HG03060 (cell line): Measurements from ENCODE around the gene GRM4.

Experiments
- ATAC-seq: cut with Tn5 transposase; IDR thresholded peaks from one replicate; pipeline ENCODE4 v1.9.1; 2021; ENCODE audit warnings: low read depth, moderate number of reproducible peaks; ENCODE audit not compliant: unreplicated experiment

GRM4 gene

DNA sequence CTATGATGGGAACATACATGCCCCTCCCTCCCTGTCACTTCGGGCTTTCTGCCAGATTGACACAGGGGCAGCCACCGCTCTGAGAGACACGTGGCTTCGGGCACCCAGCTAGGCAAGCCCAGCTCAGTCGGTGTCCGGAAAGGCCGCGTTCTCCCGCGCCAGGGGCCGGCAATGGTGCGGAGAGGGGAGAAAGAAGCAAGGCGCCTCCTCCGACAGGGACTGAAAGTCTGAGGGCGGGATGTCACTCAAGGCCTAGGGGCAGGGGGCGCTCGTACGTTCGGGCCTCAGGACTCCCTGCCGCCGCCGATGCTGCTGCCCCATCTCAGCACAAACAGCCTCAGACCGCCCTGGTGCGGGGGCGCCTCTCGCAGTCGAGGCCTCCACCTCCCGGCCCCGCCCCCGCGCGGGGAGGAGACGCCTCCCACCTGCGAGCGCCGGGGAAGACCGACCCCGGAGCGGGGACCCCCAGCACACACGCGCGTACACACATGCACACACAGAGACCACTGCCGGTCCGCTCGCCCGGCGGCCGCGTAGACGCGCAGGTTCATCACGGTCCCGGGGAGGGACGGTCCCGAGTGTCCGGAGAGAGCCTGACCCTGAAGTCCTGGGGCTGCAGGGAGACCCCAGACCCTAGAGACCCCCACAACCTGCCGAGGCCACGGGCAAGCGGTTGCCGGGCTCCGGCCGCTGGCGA is 1.9 kb downstream of the GRM4 start:
- no peak for ATAC-seq

DNA sequence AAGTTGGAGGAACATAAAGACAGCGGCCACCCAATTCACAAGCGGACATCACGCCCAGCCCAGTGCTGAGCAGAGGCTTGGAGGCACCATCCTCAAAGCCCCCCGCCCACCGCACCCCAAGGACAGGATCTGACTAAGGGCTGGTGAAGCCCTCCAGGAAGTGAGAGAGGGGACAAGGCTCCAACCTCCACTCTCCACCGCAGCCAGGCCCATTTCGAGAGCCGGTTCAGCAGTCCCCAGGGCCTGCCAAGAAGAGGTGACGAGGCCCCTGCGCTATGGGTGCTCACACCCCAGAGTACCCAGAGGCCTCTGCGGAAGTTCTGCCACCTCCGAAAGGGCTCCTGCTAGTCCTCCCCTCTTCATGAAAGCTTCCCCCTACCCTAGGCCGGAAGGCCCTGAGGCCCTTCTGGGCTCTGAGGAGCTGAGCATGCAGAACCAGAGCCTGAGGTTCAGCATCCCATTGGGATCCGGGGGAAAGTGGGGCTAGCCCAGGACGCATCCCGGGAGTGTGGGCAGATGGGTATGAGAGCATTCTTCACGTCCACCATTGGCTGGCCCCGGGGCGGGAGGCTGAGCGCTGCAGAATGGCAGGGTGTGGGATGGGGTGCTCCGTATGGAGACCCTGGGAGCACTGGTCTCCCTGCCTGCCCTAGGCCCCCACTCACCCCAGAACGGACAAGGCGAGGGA is 2.5 kb downstream of the GRM4 start:
- no peak for ATAC-seq

GRCh38 chr6:34142061-34142998 is 3.6 kb downstream of the GRM4 start:
- ATAC-seq: no peak

DNA sequence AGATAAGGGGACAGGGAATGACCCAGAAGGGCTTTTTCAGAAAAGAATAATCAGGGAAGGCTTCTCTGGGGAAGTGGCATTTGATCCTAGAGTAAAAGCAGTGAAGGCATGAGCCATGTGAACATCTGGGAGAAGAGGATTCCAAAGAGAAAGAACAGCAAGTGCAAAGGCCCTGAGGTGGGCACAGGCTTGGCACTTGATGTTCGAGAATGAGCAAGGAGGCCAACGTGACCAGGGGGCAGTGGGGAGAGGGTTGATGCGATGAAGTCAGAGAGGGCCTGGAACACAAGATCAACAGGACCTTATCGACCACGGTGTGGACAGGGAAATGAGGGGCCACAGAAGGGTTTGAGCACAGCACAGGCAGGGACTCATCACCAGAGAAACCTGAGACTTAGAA is 5.8 kb downstream of the GRM4 start:
- no peak for ATAC-seq

GRCh38 chr6:34138914-34139510 is 6.9 kb downstream of the GRM4 start:
- ATAC-seq: no peak

DNA sequence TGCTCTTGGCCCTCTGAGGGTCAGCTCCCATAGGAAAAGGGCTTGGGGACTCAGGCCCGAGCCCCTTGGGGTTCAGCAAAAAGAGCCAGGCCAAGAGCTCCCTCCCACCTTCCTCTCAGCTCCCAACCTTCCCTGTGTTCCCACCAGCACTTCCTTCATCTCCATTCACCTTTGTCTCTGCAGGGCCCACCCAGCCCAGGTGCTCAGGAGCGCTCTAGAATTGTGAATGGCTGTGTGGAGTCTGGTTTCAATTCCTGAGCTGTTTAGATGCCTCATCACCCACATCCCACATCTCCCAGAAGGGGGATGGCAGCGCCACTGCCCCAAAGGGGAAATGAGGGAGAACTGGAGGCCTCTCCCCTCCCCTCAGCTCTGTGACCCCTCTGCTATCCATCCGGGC is 7.7 kb downstream of the GRM4 start:
- ATAC-seq: no peak

GRCh38 chr6:34135541-34135940 is 10.3 kb downstream of the GRM4 start:
- ATAC-seq: no peak

- no peak for ATAC-seq
Observed at GRCh38 chr6:34132486-34133185, 13.3 kb downstream of the GRM4 start.

GRCh38 chr6:34131326-34132290 is 14.3 kb downstream of the GRM4 start:
- no peak for ATAC-seq

GRCh38 chr6:34130862-34131261 is 15.0 kb downstream of the GRM4 start:
- ATAC-seq: no peak

- ATAC-seq: no peak
Observed at GRCh38 chr6:34129753-34130152, 16.1 kb downstream of the GRM4 start.

- no peak for ATAC-seq
Observed at GRCh38 chr6:34128045-34128444, 17.8 kb downstream of the GRM4 start.

- ATAC-seq: no peak
Observed at GRCh38 chr6:34126419-34126818, 19.5 kb downstream of the GRM4 start.

GRCh38 chr6:34125939-34126338 is 19.9 kb downstream of the GRM4 start:
- no peak for ATAC-seq

DNA sequence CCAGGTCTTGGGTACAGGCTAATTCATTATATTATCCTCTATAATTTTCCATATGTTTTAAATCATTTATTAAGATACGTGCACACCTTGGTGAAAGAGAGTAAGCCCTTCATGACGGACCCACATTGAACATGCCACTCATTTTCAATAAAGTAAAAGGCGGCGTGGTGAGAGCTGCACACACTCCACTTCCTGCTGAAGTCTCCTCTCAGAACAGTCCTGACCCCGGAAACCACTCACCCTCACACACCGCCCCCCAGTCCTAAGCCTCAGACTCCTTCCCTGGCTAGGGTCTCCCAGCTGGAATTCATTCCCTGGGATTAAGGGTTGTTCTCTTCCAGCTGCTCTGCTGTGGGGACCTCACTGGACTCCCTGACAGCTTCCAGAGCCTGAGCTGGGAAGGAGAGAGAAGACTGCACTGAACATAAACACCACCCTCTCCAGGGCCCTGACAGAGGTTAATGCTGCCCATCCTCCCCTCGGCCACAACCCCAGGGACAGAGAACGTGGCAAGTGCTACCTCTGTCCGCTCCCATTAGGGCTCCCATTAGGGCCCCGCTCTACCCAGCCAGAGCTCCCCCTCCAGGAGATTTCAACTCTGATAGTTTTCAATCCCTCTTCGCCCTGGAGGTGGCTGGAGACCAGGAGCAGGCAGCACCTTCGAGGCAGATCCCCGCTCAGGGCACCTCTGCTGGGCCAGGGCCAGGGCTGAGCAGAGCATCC is 24.8 kb downstream of the GRM4 start:
- no peak for ATAC-seq

DNA sequence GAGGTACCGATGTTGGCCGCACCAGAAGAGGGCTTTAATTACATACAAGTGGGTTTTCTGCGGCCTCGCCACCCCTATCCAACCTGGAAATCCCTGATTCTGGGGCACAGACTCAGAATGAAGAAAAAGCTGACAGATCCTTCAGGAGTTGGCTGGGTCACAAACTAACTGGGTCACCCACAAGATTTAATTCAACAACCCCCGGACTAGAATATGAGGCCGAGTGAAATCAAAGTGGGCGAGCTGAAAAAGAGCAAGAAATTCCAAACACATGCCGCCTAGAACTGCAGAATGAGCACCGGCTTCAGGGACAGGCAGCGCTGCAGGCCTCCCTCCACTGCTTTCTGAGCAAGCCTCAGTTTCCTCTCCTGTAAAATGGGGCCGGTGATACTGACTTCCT is 30.0 kb downstream of the GRM4 start:
- ATAC-seq: no peak

- no peak for ATAC-seq
Observed at GRCh38 chr6:34115403-34115795, 30.5 kb downstream of the GRM4 start.

- ATAC-seq: no peak
Observed at GRCh38 chr6:34114695-34115402, 31.0 kb downstream of the GRM4 start.
